Daoy (cell line): Measurements from ENCODE around the gene COL19A1. TPM values are rescaled to one million over a fixed set of nuclear protein-coding genes. Genes with fewer than 3 reads are reported as not detected.
"Not testable (repeated sequence)": the region's sequence is repeated elsewhere in the genome, so short reads cannot be mapped to it uniquely, and the experiment has no call there.

Source experiments
- DNase-seq: peaks from one replicate; pipeline ENCODE4 v3.0.0-alpha.2; 2015; ENCODE audit warnings: low read depth
- total RNA-seq: library from RNA; depleted of rRNA; stranded (reverse); fragments of >200 nt; shearing (Covaris generic); gene quantifications from 2 replicates; pipeline ENCODE4 v1.2.3, GENCODE V29; 2014; rRNA removed

Gene COL19A1
- total RNA-seq = 0.06 TPM in 1 of 2 replicates, not detected in the other

GRCh38 chr6:69866351-69866769 is at the start of gene COL19A1:
COL19A1 (plus strand) TSS chr6:69866556; CDS start chr6:69879568, 13,012 bp downstream.
- peak; percentile 26 for DNase-seq

- peak; percentile 9 for DNase-seq
Observed at GRCh38 chr6:69816569-69816968, 49.8 kb upstream of the COL19A1 start.

GRCh38 chr6:69817358-69817757 is 49.0 kb upstream of the COL19A1 start:
- no peak for DNase-seq

- DNase-seq = no peak
Observed at GRCh38 chr6:69818223-69818930, 48.0 kb upstream of the COL19A1 start.

- DNase-seq = no peak
Observed at GRCh38 chr6:69819138-69819537, 47.2 kb upstream of the COL19A1 start.

- no peak for DNase-seq
Observed at GRCh38 chr6:69820018-69820417, 46.3 kb upstream of the COL19A1 start.

GRCh38 chr6:69820438-69820837 is 45.9 kb upstream of the COL19A1 start:
- DNase-seq = no peak

GRCh38 chr6:69824355-69824754 is 42.0 kb upstream of the COL19A1 start:
- DNase-seq = not testable (repeated sequence)

GRCh38 chr6:69825904-69826303 is 40.5 kb upstream of the COL19A1 start:
- DNase-seq = no peak

GRCh38 chr6:69827276-69827893 is 39.0 kb upstream of the COL19A1 start:
- DNase-seq = no peak

- no peak for DNase-seq
Observed at GRCh38 chr6:69832558-69832957, 33.8 kb upstream of the COL19A1 start.

- DNase-seq = peak; percentile 48
Observed at GRCh38 chr6:69835414-69836179, 30.8 kb upstream of the COL19A1 start.

GRCh38 chr6:69841862-69842261 is 24.5 kb upstream of the COL19A1 start:
- DNase-seq = no peak

- no peak for DNase-seq
Observed at GRCh38 chr6:69843189-69843588, 23.2 kb upstream of the COL19A1 start.

GRCh38 chr6:69846312-69846711 is 20.0 kb upstream of the COL19A1 start:
- no peak for DNase-seq

GRCh38 chr6:69846770-69847491 is 19.4 kb upstream of the COL19A1 start:
- DNase-seq = no peak

- DNase-seq = no peak
Observed at GRCh38 chr6:69847492-69847788, 18.9 kb upstream of the COL19A1 start.

GRCh38 chr6:69848552-69848951 is 17.8 kb upstream of the COL19A1 start:
- no peak for DNase-seq

GRCh38 chr6:69852706-69853105 is 13.7 kb upstream of the COL19A1 start:
- DNase-seq = no peak

- DNase-seq = peak; percentile 85
Observed at GRCh38 chr6:69861986-69862385, 4.4 kb upstream of the COL19A1 start.

- no peak for DNase-seq
Observed at GRCh38 chr6:69863766-69864165, 2.6 kb upstream of the COL19A1 start.

- peak; percentile 69 for DNase-seq
Observed at GRCh38 chr6:69865126-69865525, 1.2 kb upstream of the COL19A1 start.
